CD4-positive, alpha-beta T cell treated with Interleukin-15 for 1 hour (primary cell): ENCODE results near the gene TCHH.
"Not testable (repeated sequence)": the region's sequence is repeated elsewhere in the genome, so short reads cannot be mapped to it uniquely, and the experiment has no call there.

ENCODE experiments used
- DNase-seq: peaks from one replicate; pipeline ENCODE4 v3.0.0-alpha.2; 2020

The TCHH gene, protein sequence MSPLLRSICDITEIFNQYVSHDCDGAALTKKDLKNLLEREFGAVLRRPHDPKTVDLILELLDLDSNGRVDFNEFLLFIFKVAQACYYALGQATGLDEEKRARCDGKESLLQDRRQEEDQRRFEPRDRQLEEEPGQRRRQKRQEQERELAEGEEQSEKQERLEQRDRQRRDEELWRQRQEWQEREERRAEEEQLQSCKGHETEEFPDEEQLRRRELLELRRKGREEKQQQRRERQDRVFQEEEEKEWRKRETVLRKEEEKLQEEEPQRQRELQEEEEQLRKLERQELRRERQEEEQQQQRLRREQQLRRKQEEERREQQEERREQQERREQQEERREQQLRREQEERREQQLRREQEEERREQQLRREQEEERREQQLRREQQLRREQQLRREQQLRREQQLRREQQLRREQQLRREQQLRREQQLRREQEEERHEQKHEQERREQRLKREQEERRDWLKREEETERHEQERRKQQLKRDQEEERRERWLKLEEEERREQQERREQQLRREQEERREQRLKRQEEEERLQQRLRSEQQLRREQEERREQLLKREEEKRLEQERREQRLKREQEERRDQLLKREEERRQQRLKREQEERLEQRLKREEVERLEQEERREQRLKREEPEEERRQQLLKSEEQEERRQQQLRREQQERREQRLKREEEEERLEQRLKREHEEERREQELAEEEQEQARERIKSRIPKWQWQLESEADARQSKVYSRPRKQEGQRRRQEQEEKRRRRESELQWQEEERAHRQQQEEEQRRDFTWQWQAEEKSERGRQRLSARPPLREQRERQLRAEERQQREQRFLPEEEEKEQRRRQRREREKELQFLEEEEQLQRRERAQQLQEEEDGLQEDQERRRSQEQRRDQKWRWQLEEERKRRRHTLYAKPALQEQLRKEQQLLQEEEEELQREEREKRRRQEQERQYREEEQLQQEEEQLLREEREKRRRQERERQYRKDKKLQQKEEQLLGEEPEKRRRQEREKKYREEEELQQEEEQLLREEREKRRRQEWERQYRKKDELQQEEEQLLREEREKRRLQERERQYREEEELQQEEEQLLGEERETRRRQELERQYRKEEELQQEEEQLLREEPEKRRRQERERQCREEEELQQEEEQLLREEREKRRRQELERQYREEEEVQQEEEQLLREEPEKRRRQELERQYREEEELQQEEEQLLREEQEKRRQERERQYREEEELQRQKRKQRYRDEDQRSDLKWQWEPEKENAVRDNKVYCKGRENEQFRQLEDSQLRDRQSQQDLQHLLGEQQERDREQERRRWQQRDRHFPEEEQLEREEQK (N-terminal part only)

DNA sequence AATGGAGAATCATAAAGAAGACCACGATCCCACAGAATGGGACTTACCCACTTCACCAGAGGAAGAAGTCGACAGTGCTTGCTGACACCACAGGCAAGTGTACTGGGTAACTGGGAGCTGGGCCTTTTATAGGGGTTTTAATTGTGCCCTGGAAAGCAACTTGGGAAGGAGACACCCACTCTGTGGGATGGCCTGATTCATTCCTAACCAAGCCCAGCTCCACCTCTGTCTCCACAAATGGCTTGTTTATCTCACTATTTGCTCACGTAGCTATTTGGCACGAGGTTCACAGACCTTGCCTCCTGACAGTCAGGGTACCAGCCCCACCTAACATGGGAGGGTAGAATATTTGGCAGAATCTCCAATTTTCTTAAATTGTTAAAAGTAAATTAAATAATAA, at the start of gene TCHH:
Gene TCHH, minus strand, starts transcription at position 101 of the 400 bp plus-strand sequence. CDS start 1,364 bp downstream, outside the sequence.
- DNase-seq = no peak

DNA sequence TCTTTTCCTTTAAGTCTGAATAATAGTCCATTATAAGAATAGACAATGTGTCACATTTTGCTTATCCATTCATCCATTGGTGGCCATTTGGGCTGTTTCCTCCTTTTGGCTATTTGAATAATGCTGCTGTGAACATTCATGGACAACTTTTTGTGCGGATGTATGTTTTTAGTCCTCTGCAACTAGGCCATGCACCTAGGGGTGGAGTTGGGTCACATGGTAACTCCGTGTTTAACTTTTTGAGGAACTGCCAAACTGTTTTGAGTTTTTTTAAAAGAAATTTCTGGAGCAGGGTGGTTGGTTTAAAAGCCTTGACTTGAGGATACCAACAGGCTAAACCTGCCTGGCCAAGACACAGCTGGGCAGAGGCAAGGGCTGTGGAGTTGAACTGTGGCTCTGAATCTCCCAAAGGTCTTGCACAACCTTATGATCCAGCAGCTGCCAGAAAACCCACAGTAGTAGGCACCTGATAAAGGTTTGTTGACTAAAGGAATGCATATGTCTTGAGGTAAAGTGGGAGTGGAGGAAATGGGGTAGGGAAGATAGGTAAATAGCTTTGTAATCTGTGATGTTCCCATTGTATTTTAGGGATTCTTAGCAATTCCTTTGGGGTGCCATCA, 49.4 kb upstream of the TCHH start:
- DNase-seq = no peak

DNA sequence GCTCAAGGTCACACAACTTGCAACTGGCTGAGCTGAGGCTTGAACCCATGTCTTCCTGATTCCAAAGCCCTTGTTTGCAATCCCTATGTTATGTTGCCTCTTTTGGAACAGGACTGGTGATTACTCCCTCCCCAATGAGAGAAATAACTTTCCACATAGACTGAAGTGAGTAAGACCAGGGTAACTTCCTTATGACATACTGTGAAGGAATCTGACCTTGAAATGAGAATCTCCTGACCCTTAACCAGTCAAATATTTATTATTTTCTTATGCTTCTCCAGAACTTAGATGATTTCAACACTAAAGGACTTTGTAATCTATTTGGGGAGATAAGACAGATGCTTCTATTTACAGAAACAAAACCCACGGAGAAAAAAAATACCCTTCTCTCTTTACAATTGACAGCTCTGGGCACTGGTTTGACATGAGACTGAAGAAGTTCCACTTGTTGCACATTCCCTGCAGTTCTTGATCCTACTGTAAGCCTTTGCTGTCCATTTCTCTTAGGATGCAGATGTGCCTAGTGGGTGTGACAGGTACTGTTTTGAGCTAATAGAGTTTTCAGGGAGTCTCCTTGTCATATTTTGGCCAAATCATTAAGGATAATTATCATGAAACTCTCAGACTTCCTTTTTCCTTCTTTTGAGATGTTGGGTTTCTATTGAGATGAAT, 47.7 kb upstream of the TCHH start:
- no peak for DNase-seq

DNA sequence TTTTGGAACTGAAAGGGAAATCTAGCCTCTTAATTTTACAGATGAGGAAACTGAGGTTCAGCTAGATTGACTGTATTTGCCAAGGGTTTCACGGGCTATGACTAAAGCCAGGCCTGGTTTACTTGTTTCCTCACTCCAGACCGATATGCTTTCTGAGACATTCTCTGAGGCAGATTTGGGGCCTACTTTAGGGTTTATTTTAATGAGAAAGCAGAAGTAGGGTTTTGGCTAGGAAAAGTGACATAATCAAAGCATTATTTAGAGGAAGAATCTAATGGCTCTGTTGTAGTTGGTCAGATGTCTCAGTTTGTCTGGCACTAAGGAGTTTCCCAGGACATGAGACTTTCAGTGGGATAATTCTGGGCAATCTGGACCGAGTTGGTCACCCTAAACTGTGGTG, 45.3 kb upstream of the TCHH start:
- DNase-seq = no peak

DNA sequence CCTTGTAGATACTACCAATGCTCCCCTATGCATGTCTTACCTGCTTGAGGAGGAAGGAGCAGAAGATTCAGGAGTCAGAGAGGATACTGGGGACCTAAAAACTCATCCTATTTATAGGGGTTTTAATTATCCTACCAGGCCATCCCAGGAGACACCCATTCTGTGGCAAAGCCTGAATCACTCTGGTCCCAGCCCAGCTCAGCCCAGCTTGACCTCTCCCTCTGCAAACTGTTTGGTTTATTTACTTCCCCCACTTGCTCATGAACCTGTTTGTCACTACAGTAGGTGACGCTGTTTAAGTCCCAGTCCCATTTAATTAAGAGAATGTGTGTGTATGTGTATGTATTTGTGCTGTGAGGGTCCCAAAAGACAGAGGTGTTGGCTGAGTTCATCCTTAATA, 43.9 kb upstream of the TCHH start, which contains the start of gene RPTN:
Gene RPTN, minus strand, starts transcription at position 85 of the 400 bp plus-strand sequence. CDS start 1,339 bp downstream, outside the sequence.
- DNase-seq = no peak

DNA sequence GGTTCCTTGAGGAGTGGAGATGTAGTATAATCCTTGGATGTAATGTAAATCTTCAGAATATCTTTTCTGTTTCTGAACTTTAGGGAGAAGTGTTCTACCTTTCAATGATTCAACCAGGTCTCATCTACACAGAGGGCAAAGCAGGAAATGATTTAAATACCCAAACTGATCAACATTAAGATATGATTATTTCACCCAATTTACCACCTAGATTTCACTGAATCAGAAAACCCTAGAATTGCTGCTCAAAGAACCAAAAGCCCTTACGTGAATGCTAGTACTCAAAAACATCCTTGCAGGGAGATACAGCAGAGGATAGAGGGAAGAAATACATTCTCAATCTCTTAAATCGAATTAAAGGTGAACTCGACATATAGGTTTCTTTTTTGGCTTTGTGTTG, 38.8 kb upstream of the TCHH start:
- no peak for DNase-seq

DNA sequence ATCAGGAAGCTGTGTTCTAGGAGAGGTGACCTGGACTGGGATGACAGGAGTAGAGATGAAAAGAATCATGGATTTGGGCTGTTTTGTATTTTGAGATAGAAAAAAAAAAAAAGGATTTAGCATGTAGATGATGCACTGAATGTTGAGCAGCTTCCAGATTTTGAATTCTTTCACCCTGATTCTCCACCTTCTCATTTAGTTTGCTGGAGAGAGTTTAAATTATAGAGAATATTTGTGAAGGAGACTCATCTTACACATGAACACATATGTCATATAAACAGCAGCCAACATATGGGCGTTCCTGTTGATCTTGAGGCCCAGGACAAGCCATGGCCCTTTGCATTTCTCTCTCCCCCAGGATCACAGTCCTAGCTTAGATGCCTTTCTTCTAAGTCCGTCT, 36.4 kb upstream of the TCHH start:
- no peak for DNase-seq

DNA sequence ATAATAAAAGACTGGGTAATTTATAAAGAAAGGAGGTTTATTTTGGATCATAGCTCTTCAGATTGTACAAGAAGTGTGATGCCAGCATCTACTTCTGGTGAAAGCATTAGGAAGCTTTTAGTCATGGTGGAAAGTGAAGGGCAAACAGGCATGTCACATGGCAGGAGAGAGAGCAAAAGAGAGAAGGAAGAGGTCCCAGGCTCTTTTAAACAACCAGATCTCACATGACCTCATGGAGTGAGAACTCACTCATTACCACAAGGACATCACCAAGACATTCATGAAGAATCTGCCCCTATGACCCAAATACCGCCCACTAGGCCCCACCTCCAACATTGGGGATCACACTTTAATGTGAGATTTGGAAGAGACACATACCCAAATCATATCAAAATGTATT, 33.7 kb upstream of the TCHH start:
- no peak for DNase-seq

DNA sequence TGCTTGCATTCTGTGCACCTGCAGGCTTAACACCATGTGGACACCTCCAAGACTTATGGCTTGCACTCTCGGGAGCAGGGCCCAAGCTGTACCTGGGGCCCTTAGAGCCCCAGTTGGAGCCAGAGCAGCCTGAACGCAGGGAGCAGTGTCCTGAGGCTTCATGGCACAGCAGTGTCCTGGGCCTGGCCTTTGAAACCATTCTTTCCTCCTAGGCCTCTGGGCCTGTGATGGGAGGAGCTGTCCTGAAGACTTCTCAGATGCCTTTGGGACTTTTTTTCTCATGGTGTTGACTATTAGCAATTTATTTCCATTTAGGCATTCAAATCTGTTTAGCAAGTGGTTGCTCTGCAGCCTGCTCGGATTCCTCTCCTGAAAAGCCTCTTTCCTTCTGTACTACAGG, 32.8 kb upstream of the TCHH start:
- no peak for DNase-seq

DNA sequence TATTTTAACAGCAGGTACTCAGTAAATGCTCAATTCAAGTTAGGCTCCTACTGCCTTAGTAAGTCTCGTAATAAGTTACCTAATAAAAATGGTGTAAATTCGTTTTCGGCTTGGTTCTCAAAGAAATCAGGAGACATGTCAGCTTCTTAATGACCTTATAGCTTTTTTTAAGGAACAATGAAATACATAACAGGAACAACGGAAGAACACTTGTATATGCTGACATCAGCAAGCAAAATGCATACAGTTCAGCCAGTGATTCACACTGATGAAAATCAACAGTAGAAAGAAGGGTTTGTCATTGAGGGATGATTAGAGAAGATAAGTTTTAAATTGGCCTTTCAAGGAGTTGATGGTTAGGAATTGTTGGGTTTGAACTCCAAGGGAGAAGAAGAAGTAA, 30.5 kb upstream of the TCHH start:
- no peak for DNase-seq

DNA sequence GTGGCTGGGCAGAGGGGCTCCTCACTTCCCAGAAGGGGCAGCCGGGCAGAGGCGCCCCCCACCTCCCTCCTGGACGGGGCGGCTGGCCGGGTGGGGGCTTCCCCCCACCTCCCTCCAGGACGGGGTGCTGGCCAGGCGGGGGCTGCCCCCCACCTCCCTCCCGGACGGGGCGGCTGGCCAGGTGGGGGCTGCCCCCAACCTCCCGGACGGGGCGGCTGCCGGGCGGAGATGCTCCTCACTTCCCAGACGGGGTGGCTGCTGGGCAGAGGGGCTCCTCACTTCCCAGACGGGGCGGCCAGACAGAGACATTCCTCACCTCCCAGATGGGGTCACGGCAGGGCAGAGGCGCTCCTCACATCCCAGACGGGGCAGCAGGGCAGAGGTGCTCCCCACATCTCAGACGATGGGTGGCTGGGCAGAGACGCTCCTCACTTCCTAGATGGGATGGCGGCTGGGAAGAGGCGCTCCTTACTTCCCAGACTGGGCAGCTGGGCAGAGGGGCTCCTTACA, 29.5 kb upstream of the TCHH start:
- not testable (repeated sequence) for DNase-seq

DNA sequence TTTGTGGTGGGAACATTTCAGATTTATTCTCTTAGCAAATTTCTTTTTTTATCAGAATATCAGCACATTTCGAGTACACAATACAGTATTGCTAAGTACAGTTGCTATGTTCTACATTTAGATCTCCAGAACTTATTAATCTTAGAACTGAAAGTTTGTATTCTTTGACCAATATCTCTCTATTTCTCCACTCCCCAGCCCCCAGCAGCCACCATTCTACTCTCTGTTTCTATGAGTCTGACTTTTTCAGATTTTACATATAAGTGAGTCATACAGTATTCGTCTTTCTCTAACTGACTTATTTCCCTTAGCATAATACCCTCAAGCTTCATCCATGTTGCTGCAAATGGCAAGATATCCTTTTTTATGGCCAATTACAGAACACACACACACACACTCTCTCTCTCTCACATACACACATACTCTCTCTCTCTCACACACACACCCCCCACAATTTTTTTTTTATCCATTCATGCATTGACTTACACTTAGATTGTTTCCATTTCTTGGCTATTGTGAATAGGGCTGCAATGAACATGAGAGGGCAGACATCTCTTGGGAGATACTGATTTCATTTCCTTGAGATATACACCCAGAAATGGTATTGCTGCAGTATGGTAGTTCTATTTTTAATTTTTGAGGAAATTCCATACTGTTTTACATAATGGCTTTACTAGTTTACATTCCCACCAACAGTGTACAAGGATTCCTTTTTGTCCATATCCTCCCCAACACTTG, 28.1 kb upstream of the TCHH start:
- DNase-seq = no peak

DNA sequence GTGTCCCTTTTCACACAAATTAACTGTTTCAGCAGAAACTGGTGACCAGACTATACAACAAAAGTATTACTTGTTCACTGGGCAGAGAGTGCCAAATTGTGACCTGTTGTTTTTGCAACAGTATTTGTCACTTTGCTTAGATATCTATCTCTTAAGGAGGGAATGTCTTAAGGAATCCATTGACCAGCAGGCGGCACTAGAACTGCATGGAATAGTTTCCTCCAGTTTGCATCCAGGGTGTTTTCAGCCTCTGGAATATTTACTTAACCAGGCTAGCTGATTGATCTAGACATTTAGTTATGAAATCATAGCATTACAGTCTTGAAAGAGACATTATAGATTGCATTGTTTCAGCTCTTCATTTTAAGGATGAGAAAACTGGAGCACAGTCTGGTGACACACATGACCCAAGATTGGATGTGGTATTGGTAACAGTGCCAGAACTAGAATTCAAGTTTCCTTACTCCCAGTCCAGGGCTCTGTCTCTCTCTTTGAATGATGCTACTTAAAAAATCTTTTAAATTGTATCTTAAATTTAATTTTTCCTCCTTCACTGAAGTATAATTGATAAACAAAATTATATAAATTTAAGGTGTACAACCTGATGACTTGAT, 26.8 kb upstream of the TCHH start:
- DNase-seq = no peak

DNA sequence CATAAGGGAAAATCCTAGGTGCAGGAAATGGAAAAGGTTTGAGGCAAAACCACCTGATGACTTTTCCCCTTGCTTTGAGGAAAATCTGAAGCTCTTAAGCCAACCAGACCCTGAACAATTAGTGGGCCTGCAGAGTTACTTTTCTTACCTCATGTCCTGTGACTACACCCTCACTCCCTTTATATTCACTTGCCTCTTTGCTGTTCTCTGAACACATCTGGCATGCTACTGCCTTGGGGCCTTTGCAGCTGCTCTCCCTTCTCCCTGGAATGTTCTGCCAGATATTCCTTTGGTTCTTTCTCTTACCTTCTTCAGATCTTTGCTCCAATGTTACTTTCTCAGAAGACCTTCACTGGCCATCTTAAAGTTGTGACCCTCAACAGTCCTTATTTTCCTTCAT, 22.0 kb upstream of the TCHH start:
- DNase-seq = no peak

DNA sequence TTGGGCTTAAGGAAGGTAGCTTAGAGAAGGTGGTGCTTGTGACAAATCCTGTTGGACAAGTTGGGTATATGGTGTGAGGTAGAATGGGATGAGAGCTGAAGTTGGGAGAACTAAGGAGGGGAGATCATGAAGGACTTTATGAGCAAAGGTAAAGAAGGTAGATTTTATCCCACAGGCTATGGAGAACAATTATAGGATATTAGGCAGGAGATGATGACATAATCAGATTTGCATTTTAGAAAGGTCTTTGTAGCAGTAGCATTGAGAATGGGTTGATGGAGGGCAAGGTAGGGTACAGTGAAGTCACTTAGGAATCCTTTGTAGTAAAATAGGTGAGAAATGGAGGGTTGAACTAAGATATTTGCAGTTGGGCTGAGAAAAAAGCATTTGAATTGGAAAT, 14.9 kb upstream of the TCHH start:
- DNase-seq = no peak

DNA sequence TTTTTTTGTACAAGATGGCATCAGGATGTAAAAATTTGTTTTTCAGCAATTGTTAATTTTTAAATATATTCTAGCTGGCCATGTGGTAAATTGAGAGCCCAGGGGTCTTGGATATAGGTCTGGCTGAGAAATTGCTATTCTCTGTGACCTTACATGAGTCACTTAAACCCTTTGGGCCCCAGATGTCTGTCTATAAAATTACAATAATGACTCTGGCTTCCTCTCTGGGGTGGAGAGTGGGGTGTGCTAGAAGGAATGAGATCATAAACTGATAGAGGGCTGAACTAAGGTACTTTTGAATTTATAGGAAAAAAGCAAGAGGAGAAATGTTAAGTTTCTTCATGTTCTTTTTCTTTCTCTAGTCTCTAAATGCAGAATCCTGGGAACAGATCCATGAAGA, 12.4 kb upstream of the TCHH start:
- no peak for DNase-seq

DNA sequence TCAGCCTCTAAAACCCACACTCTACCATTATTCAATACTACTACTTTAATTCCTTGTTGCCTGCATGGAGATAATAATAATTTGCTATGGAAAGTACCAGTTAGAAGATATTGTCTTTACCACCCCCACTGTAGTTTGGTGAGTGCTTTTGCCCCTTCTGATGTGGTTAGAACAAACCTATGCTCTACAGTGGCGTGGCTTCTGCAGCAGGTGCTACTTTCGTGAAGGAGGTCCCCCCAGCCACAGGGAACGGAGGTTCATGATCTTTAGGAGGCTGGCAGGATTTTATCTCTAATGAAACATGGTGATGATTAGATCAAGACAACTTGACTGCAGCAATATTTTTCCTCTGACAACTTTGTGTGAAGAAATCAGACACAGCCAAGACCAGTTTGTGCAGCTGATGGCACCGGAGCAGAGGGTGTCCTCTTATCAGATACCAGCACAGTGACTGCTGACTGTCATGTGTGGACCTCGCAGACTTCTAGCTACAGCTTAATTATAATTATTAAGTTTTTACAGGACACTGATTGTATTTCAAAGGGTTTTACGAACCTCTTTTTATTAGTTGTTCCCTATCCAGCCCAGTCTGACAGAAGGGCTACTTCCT, 10.7 kb upstream of the TCHH start:
- DNase-seq = no peak

DNA sequence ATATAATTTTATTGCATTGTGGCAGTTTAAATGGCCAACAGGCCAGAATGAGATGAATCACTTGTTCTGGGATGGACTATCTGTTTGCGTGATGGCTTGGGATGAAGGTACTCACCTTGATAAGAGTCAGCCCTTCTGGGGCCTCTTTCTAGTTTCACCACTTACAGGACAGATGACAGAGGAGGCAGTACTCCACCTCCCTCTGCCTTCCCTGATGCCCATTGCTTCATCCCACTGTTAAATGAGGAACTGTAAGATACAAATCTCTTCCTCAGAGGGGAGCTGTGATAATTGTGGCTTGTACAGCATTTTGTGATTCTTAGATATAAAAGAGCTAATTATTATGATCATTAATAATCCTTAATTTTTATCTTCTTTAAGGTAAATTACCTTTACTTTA, 3.7 kb upstream of the TCHH start:
- DNase-seq = no peak

DNA sequence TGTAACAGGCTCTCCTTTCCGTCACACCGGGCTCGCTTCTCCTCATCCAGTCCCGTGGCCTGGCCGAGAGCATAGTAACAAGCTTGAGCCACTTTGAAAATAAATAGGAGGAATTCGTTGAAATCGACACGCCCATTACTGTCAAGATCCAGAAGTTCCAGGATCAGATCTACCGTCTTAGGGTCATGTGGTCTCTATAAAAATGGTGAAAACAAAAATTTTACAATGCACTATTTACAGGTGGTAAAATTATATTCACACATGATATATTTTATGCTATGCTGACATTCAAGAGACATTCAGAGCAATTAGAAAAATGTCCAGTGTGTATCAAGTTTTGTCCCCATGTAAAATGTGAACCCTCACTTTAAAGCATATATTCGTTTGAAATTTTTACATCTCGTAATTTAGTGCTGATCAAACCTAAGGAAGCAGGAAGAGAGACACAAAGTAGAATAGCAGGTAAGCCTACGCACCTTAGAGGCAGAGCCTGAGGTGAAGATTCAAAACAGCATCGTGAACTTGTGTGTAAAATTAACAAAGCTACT, 2.3 kb downstream of the TCHH start:
- DNase-seq = no peak
